ENCODE measurements around the gene SMYD3. TPM values are rescaled to one million over a fixed set of nuclear protein-coding genes. Genes with fewer than 3 reads are reported as not detected.

The SMYD3 gene
- total RNA-seq, 1 experiment from 2014 or later = 25.5 TPM

DNA sequence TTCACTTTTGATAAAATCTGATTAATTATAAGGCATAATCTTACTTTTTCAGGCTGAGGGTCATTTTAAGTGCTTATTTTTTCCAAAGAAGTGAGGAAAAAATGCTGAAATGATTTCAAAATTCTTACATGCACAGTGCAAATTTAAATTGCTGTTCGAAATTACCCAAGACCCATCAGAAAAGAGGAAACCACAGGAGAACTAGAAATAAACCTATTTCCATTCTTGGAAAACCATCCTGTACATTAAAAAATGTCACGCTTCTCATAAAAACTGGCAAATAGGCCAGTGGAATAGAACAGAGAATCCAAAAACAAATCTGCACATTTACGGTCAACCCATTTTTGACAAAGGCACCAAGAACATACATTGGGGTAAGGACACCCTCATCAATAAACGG, 414.9 kb downstream of the SMYD3 start:
- no peak overlapping the region for H3K27ac Mint-ChIP-seq
- no peaks in the 10 kb centered on the region for H3K27me3 Mint-ChIP-seq (ENCODE audit: low read depth)
- TF ChIP-seq CTCF (conservative IDR thresholded peaks at IDR 0.05) = no peak

More for the DNA sequence above, 414.9 kb downstream of the SMYD3 start:
- Mint-ChIP-seq H3K4me3 (no peak overlapping the region), H3K36me3 (ENCODE audit: insufficient read depth in 1 of 3, low read depth in 3 of 3) (no peaks in the 10 kb centered on the region), H3K4me1 (no peaks in the 10 kb centered on the region), H3K9me3 (no peaks in the 10 kb centered on the region)
- Histone ChIP-seq H4K91ac (ENCODE audit: insufficient read length, low read depth, low read length) (no peak overlapping the region), H3K23me2 (ENCODE audit: insufficient read length, low read depth, low read length, poor library complexity, severe bottlenecking) (no peaks in the 10 kb centered on the region), H3T11ph (ENCODE audit: low read length) (no peak overlapping the region), H3K9me3 (ENCODE audit: control insufficient read depth, low read depth, low read length) (no peaks in the 10 kb centered on the region), H3K4ac (ENCODE audit: low read depth, low read length) (no peak overlapping the region), H4K5ac (ENCODE audit: insufficient read length, low read depth, low read length) (no peak overlapping the region), H4K8ac (replicated peaks; ENCODE audit: insufficient read length, low read depth, low read length) (no peak overlapping the region), H2BK12ac (ENCODE audit: insufficient read length, low read depth, low read length) (no peak overlapping the region), H4K20me1 (ENCODE audit: control insufficient read depth, insufficient read depth, insufficient read length) (no peaks in the 10 kb centered on the region), H3K27ac (ENCODE audit: insufficient read length, low read depth, low read length) (no peak overlapping the region), H3K23ac (ENCODE audit: insufficient read length, low read depth, low read length) (no peak overlapping the region), H2BK15ac (ENCODE audit: low read depth, low read length) (no peak overlapping the region), H3K56ac (ENCODE audit: insufficient read length, low read depth, low read length) (no peak overlapping the region), H3K4me1 (ENCODE audit: insufficient read depth, low read length) (no peaks in the 10 kb centered on the region), H2BK20ac (ENCODE audit: low read depth, low read length, poor library complexity, severe bottlenecking) (no peak overlapping the region), H3K79me1 (ENCODE audit: insufficient read depth, low read depth, low read length, poor library complexity, severe bottlenecking) (no peaks in the 10 kb centered on the region), H2BK5ac (ENCODE audit: insufficient read length, low read length) (no peak overlapping the region), H2BK120ac (ENCODE audit: low read depth, low read length, poor library complexity, severe bottlenecking) (no peak overlapping the region), H3K9ac (ENCODE audit: extremely low read depth, insufficient read length, low read length) (no peak overlapping the region), H3K79me2 (ENCODE audit: insufficient read depth, low read length) (no peaks in the 10 kb centered on the region), H3K4me2 (ENCODE audit: insufficient read depth, insufficient read length, low read length) (no peak overlapping the region), H3K27me3 (ENCODE audit: insufficient read depth, low read length) (no peaks in the 10 kb centered on the region), H2AFZ (ENCODE audit: low read length) (no peak overlapping the region), H3K14ac (ENCODE audit: insufficient read depth, low read length) (no peak overlapping the region), H2AK5ac (ENCODE audit: insufficient read length, low read length) (no peak overlapping the region), H3K18ac (ENCODE audit: insufficient read length, low read depth, low read length) (no peak overlapping the region)
- WGBS (ENCODE audit: extremely low coverage, insufficient read length, low lambda C conversion rate) = no CpG with 5 or more reads among the region's 4 CpGs
- DNase-seq = no peak

Measured in H9 (cell line).